GM18502 (cell line): Measurements from ENCODE around the gene TEAD4.

Experiments
- ATAC-seq: cut with Tn5 transposase; IDR thresholded peaks from one replicate; pipeline ENCODE4 v1.9.1; 2021; ENCODE audit warnings: mild to moderate bottlenecking; ENCODE audit not compliant: unreplicated experiment, poor library complexity

TEAD4 gene

DNA sequence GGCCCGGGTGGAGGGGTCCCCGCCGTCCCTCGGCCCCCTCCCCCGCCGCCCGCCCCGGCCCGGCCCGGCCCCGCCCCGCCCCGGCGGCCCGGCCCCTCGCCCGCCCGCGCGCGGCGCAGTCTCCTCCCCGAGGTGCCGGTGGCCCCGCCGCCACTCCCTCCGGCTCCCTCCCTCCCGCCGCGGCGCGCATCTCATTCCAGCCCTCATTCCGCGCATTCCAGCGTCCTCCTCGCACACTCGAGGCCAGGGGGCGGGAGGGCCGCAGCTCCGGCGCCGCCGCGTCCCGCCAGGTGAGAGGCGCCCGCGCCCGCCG, at the start of gene TEAD4:
Gene TEAD4 (plus strand): TSS at position 206 of the 313 bp plus-strand sequence.
- peak; percentile 61 for ATAC-seq

DNA sequence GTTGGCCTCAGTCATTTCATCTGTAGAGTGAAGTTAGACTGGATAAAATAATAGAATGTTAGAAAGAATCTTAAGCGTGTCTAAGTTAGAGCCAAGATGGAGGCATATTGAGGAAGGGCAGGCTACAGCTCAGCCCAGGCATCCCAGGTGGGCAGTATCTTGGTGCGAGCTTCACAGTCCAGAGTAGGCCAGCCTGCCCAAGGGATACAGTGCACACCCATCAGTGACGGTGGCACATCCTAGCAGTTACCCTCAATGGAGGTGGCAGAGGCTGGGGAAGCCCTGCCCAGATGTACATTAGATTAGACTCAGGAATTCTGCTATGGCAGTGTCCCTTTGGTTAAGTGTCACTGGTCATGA, 47.0 kb upstream of the TEAD4 start:
- no peak for ATAC-seq

DNA sequence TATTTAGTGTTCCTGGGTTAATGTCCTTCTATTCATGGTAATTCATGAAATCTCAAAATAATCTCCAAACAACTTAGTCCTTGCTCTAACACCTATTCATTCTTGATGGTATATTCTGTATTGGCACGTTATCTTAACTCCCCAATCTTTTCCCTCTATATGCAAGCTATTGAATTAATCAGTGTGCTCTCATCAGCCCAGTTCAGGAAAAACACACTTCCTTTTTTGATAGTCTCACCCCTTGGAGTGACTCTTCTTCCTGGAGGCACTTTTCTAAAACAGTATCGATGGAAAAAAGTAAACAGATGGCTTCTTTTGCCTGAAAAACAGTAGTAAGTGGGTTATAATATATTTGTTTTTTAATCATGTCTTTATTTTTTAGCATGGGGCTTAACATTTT, 39.9 kb upstream of the TEAD4 start:
- no peak for ATAC-seq

DNA sequence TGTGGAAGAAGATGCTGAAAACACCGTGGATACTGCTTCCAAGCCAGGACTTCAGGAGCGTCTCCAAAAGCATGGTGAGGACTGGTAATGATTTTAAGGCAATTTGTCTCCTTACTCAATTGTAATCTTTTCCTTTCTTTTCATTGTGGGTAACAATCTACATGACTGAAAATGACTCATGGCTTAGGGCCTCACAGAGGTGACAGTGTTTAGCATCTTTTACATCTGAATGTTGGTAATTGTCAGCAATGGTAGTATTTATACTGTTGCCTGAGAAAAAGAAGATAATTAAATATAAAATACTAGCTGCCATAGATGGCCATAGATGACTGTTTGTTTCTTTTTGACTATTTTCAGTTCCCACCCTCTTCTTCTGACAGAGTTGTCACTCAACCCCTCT, 36.9 kb upstream of the TEAD4 start:
- no peak for ATAC-seq

DNA sequence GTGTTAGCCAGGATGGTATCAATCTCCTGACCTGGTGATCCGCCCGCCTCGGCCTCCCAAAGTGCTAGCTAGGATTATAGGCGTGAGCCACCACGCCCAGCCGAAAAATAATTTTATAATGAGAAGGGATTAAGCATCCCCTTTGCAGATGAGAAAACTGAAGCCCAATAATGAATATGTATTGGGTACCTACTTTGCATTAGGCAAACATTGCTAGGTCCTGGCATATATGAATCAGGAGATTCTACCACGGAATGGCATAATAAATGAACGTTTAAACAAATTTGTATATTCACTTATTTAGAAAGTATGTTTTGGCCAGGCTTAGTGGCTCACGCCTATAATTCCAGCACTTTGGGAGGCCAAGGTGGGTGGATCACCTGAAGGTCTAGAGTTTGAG, 36.1 kb upstream of the TEAD4 start:
- no peak for ATAC-seq

DNA sequence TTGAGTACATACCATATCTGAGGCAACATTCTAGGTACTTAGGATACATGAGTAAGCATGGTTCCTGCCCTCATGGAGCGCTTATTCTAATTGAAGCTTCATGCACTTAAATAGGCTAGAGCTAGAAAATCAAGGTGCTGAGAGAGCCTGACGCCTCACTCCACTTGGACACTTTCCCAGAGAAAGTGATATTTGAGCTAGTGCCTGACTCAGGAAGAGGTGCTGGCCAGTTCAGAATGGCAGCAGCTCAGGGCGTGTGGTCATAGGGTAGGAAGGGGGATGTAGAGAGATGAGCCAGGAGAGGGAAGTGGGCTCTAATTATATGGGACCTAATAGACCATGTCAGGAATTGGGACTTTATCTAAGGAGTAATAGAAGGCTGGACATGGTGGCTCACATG, 35.2 kb upstream of the TEAD4 start:
- no peak for ATAC-seq

DNA sequence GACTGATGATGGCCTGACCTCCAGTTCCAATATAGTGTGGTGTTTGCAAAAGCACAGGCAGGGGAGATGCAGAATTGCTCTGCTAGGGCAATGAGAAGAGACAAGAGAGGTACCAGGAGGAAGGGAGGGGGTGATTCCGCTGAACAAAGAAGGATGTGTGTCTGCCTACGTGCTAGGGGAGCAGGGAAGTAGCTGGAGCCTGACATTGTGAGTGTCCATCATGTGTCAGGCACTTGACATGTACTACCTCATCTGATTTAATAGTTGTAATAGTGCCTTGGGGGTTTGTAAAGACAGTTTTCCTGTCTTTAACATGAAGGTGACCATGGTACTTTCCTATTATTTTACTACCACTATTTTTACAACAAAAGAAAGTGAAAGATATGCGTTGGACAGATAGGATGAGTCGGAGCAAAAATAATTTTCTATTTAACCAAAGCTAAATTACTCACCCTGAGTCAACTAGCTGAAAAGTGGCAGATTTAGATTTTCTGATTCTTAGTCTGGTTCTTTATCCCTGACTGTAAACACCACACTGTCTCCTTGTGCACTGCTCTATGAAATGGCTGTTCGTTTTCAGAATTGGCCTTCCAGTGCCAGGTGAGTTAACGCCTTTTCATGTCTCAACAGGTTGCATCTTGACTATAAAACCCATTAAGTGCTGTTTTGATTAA, 33.7 kb upstream of the TEAD4 start:
- ATAC-seq, result no peak

DNA sequence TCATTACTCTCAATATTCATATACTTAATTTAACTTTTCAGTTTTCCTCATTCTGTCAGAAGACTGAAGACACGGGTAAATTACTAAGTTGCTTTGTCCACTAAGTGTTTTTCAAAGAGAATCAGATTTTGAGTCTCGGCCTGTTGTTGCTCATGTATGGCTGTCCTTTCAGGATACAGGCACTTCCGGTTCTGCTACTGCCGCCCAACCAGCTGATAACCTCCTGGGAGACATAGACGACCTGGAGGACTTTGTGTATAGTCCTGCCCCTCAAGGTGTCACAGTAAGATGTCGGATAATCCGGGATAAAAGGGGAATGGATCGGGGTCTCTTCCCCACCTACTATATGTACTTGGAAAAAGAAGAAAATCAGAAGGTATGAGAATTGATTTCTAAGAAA, 28.3 kb upstream of the TEAD4 start:
- no peak for ATAC-seq

DNA sequence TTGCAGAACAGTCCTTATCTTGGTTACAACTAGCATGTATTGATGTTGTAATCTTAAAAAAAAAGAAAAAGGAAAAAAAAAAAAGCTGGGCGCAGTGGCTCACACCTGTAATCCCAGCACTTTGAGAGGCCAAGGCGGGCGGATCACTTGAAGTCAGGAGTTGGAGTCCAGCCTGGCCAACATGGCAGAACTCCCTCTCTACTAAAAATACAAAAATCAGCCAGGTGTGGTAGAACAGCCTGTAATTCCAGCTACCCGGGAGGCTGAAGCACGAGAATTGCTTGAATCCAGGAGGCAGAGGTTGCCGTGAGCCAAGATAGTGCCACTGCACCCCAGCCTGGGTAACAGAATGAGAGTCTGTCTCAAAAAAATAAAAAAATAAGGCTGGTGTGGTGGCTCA, 25.6 kb upstream of the TEAD4 start:
- ATAC-seq, result no peak

DNA sequence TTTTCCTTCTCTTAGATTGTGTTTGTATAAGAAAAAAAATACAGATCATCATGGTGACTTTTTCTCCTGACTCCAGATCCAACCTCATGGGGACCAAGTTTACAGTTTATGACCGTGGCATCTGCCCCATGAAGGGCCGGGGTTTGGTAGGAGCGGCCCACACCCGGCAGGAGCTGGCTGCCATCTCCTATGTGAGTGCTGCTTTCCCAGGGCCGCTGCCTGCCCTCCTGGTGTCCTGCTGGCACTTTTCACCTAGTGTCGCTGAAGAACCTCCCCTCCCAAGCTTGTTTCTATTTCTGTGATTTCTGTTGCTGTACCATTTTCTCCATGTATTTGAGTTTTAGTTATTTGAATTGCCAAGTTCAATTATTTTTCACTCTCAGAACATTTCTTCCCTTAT, 24.8 kb upstream of the TEAD4 start:
- ATAC-seq, result no peak

DNA sequence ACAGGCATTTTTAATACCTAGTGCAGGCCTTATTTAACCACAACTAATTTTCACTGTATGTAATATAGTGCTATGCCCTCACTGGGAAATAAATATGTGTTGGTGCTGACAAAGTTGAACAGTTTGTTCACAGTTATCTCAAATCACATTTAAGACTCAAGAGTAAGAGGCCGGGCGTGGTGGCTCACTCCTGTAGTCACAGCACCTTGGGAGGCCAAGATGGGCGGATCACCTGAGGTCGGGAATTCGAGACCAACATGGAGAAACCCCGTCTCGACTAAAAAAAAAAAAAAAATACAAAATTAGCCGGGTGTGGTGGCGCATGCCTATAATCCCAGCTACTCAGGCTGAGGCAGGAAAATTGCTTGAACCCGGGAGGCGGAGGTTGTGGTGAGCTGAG, 22.9 kb upstream of the TEAD4 start:
- no peak for ATAC-seq

DNA sequence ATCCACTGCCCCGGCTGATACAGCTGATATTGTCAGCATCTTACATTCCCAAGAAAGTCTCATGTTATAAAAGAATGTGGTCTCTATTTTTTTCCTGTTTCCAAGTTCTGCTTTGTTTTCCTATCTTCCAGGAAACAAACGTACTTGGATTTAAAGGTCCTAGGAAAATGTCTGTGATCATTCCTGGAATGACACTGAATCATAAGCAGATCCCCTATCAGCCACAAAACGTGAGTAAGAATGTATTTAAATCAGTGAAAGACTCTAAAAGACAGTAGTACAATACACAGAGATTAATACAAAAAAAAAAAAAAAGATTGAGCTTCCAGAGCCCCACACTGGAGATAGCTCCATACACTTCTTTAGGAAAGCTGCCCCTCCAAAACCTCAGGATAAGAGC, 21.7 kb upstream of the TEAD4 start:
- no peak for ATAC-seq

DNA sequence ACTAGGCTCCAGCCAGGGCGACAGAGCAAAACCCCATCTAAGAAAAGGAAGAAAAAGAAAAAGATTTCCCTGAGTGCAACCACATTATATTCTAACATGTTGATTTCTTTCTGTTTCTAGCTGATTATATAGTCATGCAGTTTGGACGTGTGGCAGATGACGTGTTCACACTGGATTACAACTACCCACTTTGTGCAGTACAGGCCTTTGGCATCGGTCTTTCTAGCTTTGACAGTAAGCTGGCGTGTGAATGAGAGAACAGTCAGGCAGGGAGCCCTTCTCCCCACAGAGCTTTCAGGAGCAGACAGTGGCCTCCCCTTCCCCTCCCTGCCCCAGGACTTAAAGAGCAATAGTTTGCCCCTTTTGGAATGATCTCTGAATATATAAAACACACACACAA, 20.0 kb upstream of the TEAD4 start:
- no peak for ATAC-seq

DNA sequence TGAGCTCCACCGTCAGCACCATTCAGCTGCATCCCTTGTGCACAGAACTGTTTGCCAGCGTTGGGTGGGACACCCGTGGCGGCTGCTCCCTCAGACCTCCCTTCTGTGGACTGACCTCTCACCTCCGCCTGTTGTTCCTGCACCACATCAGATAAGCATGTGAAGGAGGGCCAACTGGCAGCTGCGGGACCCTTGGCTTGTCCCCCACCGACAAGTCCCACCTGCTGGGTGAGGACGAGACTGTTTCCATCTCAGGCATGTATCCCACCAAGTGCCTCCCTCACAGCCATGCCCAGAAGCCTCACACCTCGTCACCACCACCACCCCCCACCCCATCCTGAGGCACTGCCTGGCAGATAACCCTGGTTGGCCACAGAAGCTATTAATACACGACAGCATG, 18.6 kb upstream of the TEAD4 start:
- no peak for ATAC-seq

DNA sequence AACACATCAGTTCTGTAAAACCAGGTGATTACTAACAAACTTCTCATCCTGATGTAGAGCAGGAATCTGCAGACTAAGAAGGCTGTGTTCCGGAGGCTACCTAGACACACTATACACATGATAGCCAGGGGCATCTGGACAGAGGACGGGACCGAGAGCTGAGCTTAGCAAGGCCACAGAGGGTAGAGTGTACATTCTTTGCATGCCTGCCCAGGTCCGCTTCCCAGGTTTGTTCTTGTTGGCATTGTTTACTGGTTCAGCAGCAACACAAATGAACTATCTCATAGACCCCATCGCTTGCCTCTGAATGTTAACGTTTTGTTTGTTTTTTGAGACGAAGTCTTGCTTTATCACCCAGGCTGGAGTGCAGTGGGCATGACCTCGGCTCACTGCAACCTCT, 17.7 kb upstream of the TEAD4 start:
- ATAC-seq, result no peak

DNA sequence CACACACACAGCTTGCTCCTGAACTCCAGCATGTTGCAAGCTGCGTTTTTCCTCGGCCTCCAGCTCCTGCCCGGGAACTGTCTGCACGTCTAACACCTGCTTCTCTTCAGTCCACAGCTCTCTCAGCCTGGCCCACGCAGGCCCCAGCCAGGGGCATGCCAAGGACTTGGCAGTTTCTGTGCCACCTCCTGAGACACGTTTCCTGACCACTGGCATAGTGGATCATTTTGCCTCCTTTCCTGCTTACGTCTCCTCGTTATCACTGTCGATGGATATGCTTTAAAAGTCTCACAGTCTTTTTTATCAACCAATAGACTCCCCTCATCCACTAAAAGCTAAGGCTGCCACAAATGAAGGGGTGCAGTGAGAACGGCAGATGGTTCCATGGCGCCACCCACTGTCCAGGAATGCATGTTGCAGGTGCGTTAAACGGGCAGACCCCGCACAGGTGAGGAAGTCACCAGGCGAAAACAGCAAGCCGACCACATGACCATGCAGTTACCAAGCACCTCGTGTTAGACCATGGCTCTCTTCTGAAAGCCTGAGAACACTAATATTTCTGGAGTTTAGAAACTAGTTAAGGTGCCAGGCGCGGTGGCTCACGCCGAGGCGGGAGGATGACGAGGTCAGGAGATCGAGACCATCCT, 14.7 kb upstream of the TEAD4 start:
- no peak for ATAC-seq

DNA sequence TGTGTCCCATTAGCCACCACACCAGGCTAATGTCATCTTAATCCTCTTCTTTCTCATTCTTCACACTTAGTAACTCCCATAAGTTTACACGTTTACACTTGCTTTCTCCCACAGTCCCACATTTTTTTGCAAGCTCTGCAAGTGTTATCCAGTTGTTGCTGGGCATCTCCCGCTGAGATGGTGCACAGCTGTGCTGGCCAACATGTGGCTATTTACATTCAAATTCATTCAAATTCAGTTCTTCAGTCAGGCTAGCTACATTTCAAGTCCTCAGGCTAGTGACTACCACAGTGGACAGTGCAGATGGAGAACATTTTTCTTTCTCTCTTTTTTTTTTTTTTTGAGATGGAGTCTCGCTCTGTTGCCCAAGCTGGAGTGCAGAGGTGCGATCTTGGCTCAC, 9.8 kb upstream of the TEAD4 start:
- ATAC-seq, result no peak

DNA sequence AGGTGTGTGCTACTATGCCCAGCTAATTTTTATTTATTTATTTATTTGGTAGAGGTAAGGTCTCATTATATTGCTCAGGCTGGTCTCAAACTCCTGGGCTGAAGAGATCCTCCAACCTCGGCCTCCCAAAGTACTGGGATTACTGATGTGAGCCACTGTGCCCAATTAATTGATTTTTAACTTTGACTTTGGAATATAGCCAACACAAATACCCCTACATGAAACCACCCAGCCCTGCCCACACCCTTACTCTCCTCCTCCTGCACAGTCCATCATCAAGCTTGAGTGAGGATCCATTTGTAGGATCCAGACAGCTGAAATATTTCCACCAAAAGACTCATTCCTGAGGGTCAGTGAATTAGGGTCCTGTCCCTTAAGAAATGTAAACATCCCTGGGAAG, 3.3 kb upstream of the TEAD4 start:
- no peak for ATAC-seq

DNA sequence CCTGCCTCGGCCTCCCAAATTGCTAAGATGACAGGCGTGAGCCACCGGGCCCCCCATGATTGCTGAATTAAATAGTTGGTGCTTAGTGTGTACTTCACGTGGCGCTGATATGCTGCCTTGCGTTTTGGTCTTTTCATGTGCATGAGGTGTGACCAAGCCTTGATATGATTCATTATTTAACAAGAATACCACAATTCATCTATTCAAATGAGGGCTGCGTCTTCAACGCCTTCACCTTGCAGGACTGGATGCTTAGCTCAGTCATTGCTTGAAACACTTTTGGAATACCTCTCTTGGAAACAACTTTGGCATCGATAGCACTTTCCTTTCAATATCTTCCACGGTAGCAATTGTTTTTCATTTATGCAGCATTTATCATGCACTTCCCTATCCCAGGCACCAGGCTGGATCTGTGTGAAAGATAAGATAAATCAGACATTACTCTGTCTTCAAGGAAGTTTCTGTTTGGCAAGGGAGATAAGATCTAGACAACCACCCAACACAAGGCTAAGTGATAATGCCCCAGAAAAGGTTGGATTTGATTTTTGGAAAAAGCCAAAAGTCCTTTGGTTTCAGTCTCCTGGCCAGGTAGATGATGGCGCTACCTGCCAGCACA, 1.3 kb upstream of the TEAD4 start:
- ATAC-seq, result no peak

DNA sequence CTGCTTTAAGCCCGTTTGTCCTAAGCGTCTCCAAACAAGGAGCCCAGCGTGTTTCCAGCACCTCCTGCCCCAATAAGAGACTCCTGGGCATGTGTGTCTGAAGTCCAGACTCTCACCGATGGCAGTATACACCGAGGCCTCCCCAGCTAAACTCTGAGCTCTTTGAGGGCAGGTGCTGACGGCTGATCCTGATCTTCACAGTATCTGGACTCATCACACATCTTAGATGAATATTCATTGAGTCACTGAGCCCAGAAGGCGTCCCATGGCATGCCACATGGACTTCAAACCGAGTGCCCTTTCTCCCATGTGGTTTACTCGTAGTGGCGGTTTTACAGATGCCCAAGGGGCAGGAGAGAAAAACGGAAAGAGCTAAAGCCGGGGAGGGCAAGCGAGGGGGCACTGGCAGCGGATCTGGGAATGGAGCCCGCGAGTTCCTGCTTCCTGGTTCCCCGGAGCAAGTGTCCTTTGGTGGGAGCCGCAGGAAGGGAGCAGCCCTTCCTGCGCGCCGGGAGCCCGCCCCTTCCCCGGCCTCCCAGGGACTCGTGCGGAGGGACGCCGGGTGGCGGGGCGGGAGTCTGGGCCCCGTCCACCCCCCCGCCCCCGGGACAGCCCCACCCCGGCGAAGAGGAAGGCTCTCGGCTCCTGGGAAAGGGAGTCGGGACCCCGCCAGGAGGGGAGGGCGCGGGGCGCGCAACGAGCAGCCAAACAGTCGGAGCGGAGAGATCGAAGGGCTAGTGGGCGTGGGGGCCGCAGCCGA, 585 bp upstream of the TEAD4 start:
- no peak for ATAC-seq

DNA sequence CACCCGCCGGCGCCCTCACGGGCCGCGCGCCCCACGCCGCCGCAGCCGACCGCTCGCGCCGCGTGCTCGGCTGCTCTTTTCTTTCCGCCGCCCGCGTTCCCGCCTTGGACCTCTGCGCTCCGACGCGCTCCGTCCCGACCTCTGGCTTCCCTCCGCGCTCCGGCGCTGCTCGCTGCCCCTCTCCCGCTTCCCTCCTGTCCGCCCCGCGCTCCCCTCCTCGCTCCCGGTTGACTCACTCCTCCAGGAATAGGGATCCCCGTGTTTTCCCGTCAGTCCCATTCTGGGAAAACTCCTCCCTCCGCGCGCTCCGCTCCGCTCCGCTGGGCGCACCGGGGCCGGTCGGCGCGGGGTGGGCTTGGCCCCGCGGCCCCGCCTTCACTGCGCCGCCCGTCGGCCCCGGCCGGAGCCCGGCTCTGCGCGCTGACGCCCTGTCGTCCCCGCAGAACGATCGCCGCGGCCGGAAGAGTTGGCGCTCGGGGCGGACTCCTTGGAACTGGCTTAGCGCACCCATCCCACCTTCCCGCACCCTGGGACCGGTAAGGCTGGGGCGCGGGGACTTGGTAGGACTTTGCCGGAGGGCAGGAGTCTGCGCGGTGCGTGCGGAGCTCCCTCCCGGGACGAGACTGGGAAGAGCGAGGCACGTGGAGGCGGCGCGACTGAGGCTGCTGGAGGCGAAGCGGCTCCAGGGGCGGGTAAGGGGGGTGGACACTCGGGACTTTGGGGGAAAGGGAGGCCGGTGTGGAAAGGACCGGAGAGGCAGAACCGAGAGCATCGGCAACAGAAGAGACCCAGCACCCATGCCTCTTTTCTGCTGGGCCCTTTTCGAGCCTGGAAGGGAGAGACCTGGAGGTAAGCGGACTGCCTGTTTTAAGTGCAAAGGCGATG, 550 bp downstream of the TEAD4 start:
- ATAC-seq, result peak; percentile 47
